Limb (tissue), 2 donors: ENCODE results near the gene PDCD1.
"Not testable (repeated sequence)": the region's sequence is repeated elsewhere in the genome, so short reads cannot be mapped to it uniquely, and the experiment has no call there.

ENCODE experiments used
- DNase-seq, 2 donors: peaks; one replicate each; pipeline ENCODE4 v3.0.0-alpha.2; 2016; ENCODE audit errors: extremely low spot score in 2 of 2

Gene PDCD1

GRCh38 chr2:241835611-241836010 lies 23.1 kb downstream of the PDCD1 start:
- no peak for DNase-seq

- no peak for DNase-seq
These were observed 24.0 kb downstream of the PDCD1 start for GRCh38 chr2:241834527-241835210.

GRCh38 chr2:241833756-241834526 lies 24.8 kb downstream of the PDCD1 start:
- DNase-seq = not testable (repeated sequence)

GRCh38 chr2:241833101-241833663 lies 25.5 kb downstream of the PDCD1 start:
- no peak for DNase-seq

GRCh38 chr2:241827394-241827793 lies 31.3 kb downstream of the PDCD1 start:
- no peak for DNase-seq

GRCh38 chr2:241823531-241824437 lies 34.9 kb downstream of the PDCD1 start:
- not testable (repeated sequence) for DNase-seq

- no peak for DNase-seq
These were observed 36.5 kb downstream of the PDCD1 start for GRCh38 chr2:241822264-241822623.

- no peak for DNase-seq
These were observed 37.0 kb downstream of the PDCD1 start for GRCh38 chr2:241821460-241822263.

- no peak for DNase-seq
These were observed 37.9 kb downstream of the PDCD1 start for GRCh38 chr2:241820625-241821384.

- DNase-seq = not testable (repeated sequence)
These were observed 38.6 kb downstream of the PDCD1 start for GRCh38 chr2:241819947-241820624.

GRCh38 chr2:241818943-241819270 lies 39.8 kb downstream of the PDCD1 start:
- DNase-seq = no peak

- no peak for DNase-seq
These were observed 40.3 kb downstream of the PDCD1 start for GRCh38 chr2:241818229-241818942.

- DNase-seq = not testable (repeated sequence)
These were observed 40.9 kb downstream of the PDCD1 start for GRCh38 chr2:241817821-241818215.

- no peak for DNase-seq
These were observed 41.4 kb downstream of the PDCD1 start for GRCh38 chr2:241817126-241817820.

- DNase-seq = no peak
These were observed 42.1 kb downstream of the PDCD1 start for GRCh38 chr2:241816431-241817121.

GRCh38 chr2:241815477-241816430 lies 42.9 kb downstream of the PDCD1 start:
- DNase-seq = no peak
